Suppressor macrophage treated with lipopolysaccharide for 1 hour (primary cell): ENCODE results near the gene PYCR2.

Experiments used
- DNase-seq, 3 donors: peaks; one replicate each; pipeline ENCODE4 v3.0.0-alpha.2; 2020 to 2022

PYCR2 gene

DNA sequence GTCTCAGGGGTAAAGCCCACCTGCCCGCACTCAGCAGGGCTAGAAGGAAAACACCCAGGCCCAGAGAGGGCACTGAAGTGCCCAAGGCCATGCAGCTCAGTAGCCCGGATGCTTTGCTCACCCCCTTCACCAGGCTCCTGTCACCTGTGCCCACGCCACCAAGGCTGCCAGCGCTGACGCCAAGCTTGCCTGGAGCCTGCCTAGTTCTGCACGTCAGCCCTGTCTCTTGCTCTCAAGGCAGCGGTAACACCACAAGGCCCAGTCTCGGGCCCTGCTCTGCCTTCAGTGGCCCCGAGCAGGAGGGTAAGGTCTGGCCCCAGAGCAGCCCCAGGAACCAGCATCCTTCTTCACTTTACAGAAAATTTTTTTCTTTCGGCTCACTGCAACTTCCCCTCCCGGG is 49.6 kb downstream of the PYCR2 start:
- DNase-seq: no peak

DNA sequence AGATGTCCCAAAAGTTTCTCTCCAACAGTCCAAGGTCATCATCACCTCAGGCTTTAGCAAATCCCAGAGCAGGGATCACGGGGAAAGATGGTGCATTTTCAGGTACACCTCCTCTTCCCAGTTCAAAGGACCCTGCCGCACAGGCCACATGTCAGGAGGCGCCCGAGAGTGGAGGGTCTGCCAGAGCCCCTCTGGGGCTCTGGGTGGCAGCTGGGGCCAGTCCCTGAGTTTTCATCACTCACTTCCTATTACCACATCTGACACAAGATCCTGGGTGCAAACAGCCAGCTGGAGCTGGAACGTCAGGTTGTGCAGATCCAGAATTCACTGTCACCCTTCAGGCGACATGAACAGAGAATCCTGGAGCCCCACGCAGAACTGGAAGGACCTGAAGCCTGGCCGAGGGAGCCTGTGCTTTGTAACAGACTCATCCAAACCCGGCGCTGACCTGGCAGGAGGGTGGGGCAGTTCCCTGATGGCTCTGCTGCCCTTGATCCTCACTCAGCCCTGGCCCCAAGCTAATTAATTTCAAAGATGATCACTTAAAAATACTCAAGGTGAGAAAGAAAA is 50.7 kb downstream of the PYCR2 start:
- DNase-seq: no peak

DNA sequence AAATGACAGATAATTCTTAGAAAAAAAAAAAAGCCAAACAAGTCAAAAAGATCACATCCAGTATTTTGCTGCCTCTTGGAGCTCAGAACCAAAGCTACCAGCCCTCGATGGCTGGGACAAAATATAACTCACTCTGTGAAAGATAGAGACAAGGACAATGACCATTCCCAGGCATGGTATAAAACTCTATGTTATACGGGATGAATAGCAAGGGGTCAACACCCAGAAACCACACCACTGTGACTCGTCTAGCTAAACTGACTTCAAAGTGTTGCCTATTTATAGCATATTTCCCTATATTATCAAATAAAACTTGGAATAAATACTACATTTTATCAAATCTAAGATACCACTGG is 52.0 kb downstream of the PYCR2 start:
- no peak for DNase-seq

DNA sequence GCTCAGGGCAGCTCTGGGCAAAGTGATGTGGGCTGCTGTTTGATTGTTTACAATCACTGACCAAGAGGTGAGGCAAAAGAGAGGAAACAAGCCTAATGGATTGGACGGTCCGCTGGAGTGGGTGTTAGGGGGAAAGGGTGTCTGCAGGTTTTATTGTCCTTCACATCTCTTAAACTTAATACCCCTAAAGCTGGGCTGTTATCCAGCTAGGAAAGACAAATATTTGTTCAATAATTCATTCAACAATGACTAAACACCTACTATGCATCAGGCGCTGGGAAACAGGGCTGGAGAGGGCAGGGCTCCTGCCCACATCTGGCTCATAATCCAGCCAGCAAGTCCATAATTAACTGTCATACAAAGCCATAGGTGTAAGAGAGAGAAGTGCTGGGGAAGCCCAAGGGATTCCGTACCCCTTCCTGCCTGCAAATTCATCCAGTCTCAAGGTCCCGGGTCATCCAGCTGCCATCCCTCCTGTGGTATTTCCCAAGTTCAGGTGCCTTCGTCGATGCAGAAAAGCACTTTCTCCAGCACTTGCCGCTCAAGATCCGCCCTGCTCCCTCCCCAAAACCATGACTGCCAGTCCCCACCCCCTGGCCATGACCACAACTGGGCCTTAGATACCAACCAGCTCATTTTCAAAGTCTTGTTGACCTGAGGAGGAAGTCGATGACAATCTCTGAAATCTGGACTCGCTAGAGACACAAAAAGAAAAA is 52.5 kb downstream of the PYCR2 start:
- no peak for DNase-seq

- no peak for DNase-seq
Measured at GRCh38 chr1:225870911-225871310, 53.1 kb downstream of the PYCR2 start.
